HEK293 (cell line): ENCODE measurements around the gene LDLRAD3.

ENCODE experiments used
- CTCF ChIA-PET: fragments of 350-600 bp; formaldehyde crosslinking; extraction: SDS; loops from one replicate; lab custom pipeline; 2021; ENCODE audit warnings: antibody characterized with exemption; lab: Yijun Ruan, JAX
- POLR2A ChIA-PET: fragments of 300-600 bp; formaldehyde crosslinking; extraction: SDS; loops from one replicate; lab custom pipeline; 2020; ENCODE audit warnings: antibody characterized with exemption, inconsistent platforms; lab: Yijun Ruan, JAX
- H3K27ac ChIP-seq: fragments of 200-500 bp; sonication (Bioruptor generic); 2 replicates; pipeline ENCODE4 v1.5.1; 2014; ENCODE audit warnings: low read depth, low read length, control low read depth, inconsistent platforms; ENCODE audit errors: extremely low read depth
- H3K36me3 ChIP-seq, 2 experiments: fragments of 200-500 bp in 1 of 2; sonication (Bioruptor generic) in 1 of 2; 1 replicate in 1 of 2; 2 replicates in 1 of 2; pipeline ENCODE4 v1.5.1; 2014 to 2017; ENCODE audit warnings: inconsistent platforms in 2 of 2, low read length in 2 of 2; ENCODE audit not compliant: control insufficient read depth in 2 of 2, insufficient read depth in 1 of 2
- H3K4me1 ChIP-seq: fragments of 200-500 bp; sonication (Bioruptor generic); 2 replicates; pipeline ENCODE4 v1.5.1; 2014; ENCODE audit warnings: mild to moderate bottlenecking, low read length, inconsistent platforms; ENCODE audit not compliant: control insufficient read depth, insufficient read depth
- H3K4me3 ChIP-seq: 2 replicates; pipeline ENCODE4 v1.5.1; 2011; ENCODE audit warnings: low read depth, mild to moderate bottlenecking, control low read depth, low read length, moderate library complexity
- H3K9me3 ChIP-seq: fragments of 200-500 bp; sonication (Bioruptor generic); 2 replicates; pipeline ENCODE4 v1.5.1; 2014; ENCODE audit warnings: low read depth, low read length, inconsistent platforms; ENCODE audit not compliant: control insufficient read depth, insufficient read depth
- GLIS2 ChIP-seq: fragments of 450-650 bp; formaldehyde crosslinking; IDR thresholded peaks from 2 replicates; pipeline ENCODE4 v1.5.1; 2016; ENCODE audit warnings: missing biosample characterization, missing genetic modification characterization
- OSR2 ChIP-seq: fragments of 450-650 bp; formaldehyde crosslinking; IDR thresholded peaks from 2 replicates; pipeline ENCODE4 v1.5.1; 2016; ENCODE audit warnings: missing biosample characterization, missing genetic modification characterization
- REPIN1 ChIP-seq: fragments of 450-650 bp; formaldehyde crosslinking; IDR thresholded peaks from 2 replicates; pipeline ENCODE4 v1.5.1; 2017; ENCODE audit warnings: missing biosample characterization, missing genetic modification characterization, low read depth
- SCRT2 ChIP-seq: fragments of 450-650 bp; formaldehyde crosslinking; IDR thresholded peaks from 2 replicates; pipeline ENCODE4 v1.5.1; 2016; ENCODE audit warnings: missing biosample characterization, missing genetic modification characterization
- YY1 ChIP-seq: fragments of 450-650 bp; formaldehyde crosslinking; IDR thresholded peaks from 2 replicates; pipeline ENCODE4 v1.5.1; 2018; ENCODE audit warnings: missing biosample characterization, missing genetic modification characterization
- ZFHX2 ChIP-seq: fragments of 450-650 bp; formaldehyde crosslinking; conservative IDR thresholded peaks from 2 replicates; pipeline ENCODE4 v1.5.1; 2016; ENCODE audit warnings: missing biosample characterization, missing genetic modification characterization
- ZFP3 ChIP-seq: fragments of 450-650 bp; formaldehyde crosslinking; IDR thresholded peaks from 2 replicates; pipeline ENCODE4 v1.5.1; 2016; ENCODE audit warnings: low read depth, missing biosample characterization, missing genetic modification characterization
- ZFP69B ChIP-seq: fragments of 450-650 bp; formaldehyde crosslinking; IDR thresholded peaks from 2 replicates; pipeline ENCODE4 v1.5.1; 2016; ENCODE audit warnings: missing biosample characterization, missing genetic modification characterization
- ZNF140 ChIP-seq: fragments of 450-650 bp; formaldehyde crosslinking; IDR thresholded peaks from 2 replicates; pipeline ENCODE4 v1.5.1; 2016; ENCODE audit warnings: missing biosample characterization, missing genetic modification characterization
- ZNF302 ChIP-seq: fragments of 450-650 bp; formaldehyde crosslinking; IDR thresholded peaks from 2 replicates; pipeline ENCODE4 v1.5.1; 2016; ENCODE audit warnings: missing biosample characterization, missing genetic modification characterization, low read depth
- ZNF529 ChIP-seq: fragments of 450-650 bp; formaldehyde crosslinking; IDR thresholded peaks from 2 replicates; pipeline ENCODE4 v1.5.1; 2017; ENCODE audit warnings: missing genetic modification characterization, missing biosample characterization; ENCODE audit not compliant: insufficient replicate concordance
- ZNF560 ChIP-seq: fragments of 450-650 bp; formaldehyde crosslinking; IDR thresholded peaks from 2 replicates; pipeline ENCODE4 v1.5.1; 2017; ENCODE audit warnings: missing biosample characterization, missing genetic modification characterization, borderline replicate concordance
- ZNF585B ChIP-seq: fragments of 450-650 bp; formaldehyde crosslinking; IDR thresholded peaks from 2 replicates; pipeline ENCODE4 v1.5.1; 2016; ENCODE audit warnings: missing biosample characterization, missing genetic modification characterization
- ZNF624 ChIP-seq: fragments of 450-650 bp; formaldehyde crosslinking; IDR thresholded peaks from 2 replicates; pipeline ENCODE4 v1.5.1; 2017; ENCODE audit warnings: missing biosample characterization, missing genetic modification characterization
- ZNF747 ChIP-seq: fragments of 450-650 bp; formaldehyde crosslinking; IDR thresholded peaks from 2 replicates; pipeline ENCODE4 v1.5.1; 2016; ENCODE audit warnings: missing biosample characterization, missing genetic modification characterization
- ZNF791 ChIP-seq: fragments of 450-650 bp; formaldehyde crosslinking; IDR thresholded peaks from 2 replicates; pipeline ENCODE4 v1.5.1; 2016; ENCODE audit warnings: missing biosample characterization, missing genetic modification characterization
- TF ChIP-seq, protein P1 (sequence below): fragments of 450-650 bp; formaldehyde crosslinking; IDR thresholded peaks from 2 replicates; pipeline ENCODE4 v1.5.1; 2017; ENCODE audit warnings: missing biosample characterization, mild to moderate bottlenecking, missing genetic modification characterization, moderate library complexity
- TF ChIP-seq, protein P2 (sequence below): fragments of 450-650 bp; formaldehyde crosslinking; IDR thresholded peaks from 2 replicates; pipeline ENCODE4 v1.5.0; 2017; ENCODE audit warnings: missing biosample characterization, missing genetic modification characterization, borderline replicate concordance
- TF ChIP-seq, protein P3 (sequence below): fragments of 450-650 bp; formaldehyde crosslinking; IDR thresholded peaks from 2 replicates; pipeline ENCODE4 v1.5.1; 2016; ENCODE audit warnings: missing biosample characterization, missing genetic modification characterization
- TF ChIP-seq, protein P4 (sequence below): fragments of 450-650 bp; formaldehyde crosslinking; IDR thresholded peaks from 2 replicates; pipeline ENCODE4 v1.5.1; 2016; ENCODE audit warnings: missing biosample characterization, missing genetic modification characterization, borderline replicate concordance
- TF ChIP-seq, protein P5 (sequence below): fragments of 450-650 bp; formaldehyde crosslinking; IDR thresholded peaks from 2 replicates; pipeline ENCODE4 v1.5.1; 2016; ENCODE audit warnings: missing biosample characterization, missing genetic modification characterization, borderline replicate concordance
- TF ChIP-seq, protein P6 (sequence below): fragments of 450-650 bp; formaldehyde crosslinking; IDR thresholded peaks from 2 replicates; pipeline ENCODE4 v1.5.1; 2017; ENCODE audit warnings: missing biosample characterization, missing genetic modification characterization

LDLRAD3 gene

DNA sequence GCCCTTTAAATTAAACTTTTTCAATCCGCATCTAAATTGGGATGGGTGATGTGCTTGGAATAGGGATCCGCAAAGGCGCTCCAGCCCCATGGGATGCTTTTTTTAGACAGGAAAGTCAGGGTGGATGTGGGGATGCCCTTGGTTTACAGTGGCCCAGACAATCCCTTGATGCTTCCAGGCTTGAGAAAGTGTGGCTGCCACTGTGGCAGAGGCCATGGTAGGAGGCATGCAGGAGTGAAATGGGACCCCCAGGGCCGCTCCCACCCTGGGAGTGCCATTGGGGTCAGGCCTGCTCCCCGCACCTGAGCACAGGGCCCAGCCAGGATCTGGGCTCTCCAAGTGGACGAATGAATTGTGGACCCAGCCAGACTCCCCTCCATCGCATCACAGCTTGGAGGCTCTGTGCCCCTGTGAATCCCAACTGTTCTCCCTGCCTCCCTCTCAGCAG lies 269.6 kb downstream of the LDLRAD3 start (continued):
- TF ChIP-seq, protein P1, sequence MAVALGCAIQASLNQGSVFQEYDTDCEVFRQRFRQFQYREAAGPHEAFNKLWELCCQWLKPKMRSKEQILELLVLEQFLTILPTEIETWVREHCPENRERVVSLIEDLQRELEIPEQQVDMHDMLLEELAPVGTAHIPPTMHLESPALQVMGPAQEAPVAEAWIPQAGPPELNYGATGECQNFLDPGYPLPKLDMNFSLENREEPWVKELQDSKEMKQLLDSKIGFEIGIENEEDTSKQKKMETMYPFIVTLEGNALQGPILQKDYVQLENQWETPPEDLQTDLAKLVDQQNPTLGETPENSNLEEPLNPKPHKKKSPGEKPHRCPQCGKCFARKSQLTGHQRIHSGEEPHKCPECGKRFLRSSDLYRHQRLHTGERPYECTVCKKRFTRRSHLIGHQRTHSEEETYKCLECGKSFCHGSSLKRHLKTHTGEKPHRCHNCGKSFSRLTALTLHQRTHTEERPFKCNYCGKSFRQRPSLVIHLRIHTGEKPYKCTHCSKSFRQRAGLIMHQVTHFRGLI (tag by site-specific recombination): no peak
- TF ChIP-seq ZNF140 (tag by site-specific recombination) (no peak), REPIN1 (tag by site-specific recombination) (no peak), ZFHX2 (tag by site-specific recombination) (no peak)
- TF ChIP-seq, protein P2, sequence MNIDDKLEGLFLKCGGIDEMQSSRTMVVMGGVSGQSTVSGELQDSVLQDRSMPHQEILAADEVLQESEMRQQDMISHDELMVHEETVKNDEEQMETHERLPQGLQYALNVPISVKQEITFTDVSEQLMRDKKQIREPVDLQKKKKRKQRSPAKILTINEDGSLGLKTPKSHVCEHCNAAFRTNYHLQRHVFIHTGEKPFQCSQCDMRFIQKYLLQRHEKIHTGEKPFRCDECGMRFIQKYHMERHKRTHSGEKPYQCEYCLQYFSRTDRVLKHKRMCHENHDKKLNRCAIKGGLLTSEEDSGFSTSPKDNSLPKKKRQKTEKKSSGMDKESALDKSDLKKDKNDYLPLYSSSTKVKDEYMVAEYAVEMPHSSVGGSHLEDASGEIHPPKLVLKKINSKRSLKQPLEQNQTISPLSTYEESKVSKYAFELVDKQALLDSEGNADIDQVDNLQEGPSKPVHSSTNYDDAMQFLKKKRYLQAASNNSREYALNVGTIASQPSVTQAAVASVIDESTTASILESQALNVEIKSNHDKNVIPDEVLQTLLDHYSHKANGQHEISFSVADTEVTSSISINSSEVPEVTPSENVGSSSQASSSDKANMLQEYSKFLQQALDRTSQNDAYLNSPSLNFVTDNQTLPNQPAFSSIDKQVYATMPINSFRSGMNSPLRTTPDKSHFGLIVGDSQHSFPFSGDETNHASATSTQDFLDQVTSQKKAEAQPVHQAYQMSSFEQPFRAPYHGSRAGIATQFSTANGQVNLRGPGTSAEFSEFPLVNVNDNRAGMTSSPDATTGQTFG: no peak
- TF ChIP-seq, all 188 proteins: peak for 0

DNA sequence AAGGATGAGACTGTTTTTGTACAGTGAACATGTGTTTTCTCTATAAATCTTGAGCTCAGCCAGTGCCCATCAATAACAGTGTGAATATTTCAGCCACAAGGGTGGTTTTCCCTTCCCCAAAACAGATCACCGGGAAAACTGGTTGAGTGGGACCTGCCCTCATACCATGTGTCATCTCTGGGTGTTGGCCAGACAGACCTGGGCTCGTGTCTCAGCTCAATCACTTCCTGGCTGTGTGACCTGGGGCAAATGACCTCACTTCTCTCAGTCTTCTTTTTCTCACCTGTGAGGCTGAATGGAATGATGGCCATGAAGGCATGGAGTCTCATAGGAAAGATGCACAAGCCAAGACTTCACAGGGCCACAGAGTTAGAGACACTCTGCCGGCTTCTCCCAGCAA lies 270.6 kb downstream of the LDLRAD3 start:
- Histone ChIP-seq H3K4me1 (no peaks in the 10 kb centered on the region), H3K9me3 (no peaks in the 10 kb centered on the region), H3K4me3 (no peak overlapping the region), H3K36me3 (no peaks in the 10 kb centered on the region), H3K27ac (no peak overlapping the region)
- ChIA-PET CTCF (interaction anchor here (0.5 kb wide), 1 partner anchor 669 kb away, joined by 3 read pairs; no protein-coding TSS in a partner anchor), POLR2A (no interaction called here)
- no peak for TF ChIP-seq YY1 (tag by site-specific recombination)
- no peak for TF ChIP-seq ZNF791 (tag by site-specific recombination)
- TF ChIP-seq ZNF585B (tag by site-specific recombination): no peak
- TF ChIP-seq ZFP69B (tag by site-specific recombination): no peak
- TF ChIP-seq ZNF302 (tag by site-specific recombination): no peak
- TF ChIP-seq, protein P3, sequence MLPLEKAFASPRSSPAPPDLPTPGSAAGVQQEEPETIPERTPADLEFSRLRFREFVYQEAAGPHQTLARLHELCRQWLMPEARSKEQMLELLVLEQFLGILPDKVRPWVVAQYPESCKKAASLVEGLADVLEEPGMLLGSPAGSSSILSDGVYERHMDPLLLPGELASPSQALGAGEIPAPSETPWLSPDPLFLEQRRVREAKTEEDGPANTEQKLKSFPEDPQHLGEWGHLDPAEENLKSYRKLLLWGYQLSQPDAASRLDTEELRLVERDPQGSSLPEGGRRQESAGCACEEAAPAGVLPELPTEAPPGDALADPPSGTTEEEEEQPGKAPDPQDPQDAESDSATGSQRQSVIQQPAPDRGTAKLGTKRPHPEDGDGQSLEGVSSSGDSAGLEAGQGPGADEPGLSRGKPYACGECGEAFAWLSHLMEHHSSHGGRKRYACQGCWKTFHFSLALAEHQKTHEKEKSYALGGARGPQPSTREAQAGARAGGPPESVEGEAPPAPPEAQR (tag by site-specific recombination): no peak
- TF ChIP-seq ZNF560 (tag by site-specific recombination): no peak
- TF ChIP-seq ZNF747 (tag by site-specific recombination): no peak
- TF ChIP-seq, protein P4, sequence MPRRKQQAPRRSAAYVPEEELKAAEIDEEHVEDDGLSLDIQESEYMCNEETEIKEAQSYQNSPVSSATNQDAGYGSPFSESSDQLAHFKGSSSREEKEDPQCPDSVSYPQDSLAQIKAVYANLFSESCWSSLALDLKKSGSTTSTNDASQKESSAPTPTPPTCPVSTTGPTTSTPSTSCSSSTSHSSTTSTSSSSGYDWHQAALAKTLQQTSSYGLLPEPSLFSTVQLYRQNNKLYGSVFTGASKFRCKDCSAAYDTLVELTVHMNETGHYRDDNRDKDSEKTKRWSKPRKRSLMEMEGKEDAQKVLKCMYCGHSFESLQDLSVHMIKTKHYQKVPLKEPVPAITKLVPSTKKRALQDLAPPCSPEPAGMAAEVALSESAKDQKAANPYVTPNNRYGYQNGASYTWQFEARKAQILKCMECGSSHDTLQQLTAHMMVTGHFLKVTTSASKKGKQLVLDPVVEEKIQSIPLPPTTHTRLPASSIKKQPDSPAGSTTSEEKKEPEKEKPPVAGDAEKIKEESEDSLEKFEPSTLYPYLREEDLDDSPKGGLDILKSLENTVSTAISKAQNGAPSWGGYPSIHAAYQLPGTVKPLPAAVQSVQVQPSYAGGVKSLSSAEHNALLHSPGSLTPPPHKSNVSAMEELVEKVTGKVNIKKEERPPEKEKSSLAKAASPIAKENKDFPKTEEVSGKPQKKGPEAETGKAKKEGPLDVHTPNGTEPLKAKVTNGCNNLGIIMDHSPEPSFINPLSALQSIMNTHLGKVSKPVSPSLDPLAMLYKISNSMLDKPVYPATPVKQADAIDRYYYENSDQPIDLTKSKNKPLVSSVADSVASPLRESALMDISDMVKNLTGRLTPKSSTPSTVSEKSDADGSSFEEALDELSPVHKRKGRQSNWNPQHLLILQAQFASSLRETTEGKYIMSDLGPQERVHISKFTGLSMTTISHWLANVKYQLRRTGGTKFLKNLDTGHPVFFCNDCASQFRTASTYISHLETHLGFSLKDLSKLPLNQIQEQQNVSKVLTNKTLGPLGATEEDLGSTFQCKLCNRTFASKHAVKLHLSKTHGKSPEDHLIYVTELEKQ (tag by site-specific recombination): no peak
- TF ChIP-seq, protein P5, sequence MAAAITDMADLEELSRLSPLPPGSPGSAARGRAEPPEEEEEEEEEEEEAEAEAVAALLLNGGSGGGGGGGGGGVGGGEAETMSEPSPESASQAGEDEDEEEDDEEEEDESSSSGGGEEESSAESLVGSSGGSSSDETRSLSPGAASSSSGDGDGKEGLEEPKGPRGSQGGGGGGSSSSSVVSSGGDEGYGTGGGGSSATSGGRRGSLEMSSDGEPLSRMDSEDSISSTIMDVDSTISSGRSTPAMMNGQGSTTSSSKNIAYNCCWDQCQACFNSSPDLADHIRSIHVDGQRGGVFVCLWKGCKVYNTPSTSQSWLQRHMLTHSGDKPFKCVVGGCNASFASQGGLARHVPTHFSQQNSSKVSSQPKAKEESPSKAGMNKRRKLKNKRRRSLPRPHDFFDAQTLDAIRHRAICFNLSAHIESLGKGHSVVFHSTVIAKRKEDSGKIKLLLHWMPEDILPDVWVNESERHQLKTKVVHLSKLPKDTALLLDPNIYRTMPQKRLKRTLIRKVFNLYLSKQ (tag by site-specific recombination): no peak
- TF ChIP-seq ZNF140 (tag by site-specific recombination): no peak
- no peak for TF ChIP-seq ZNF529 (tag by site-specific recombination)
- TF ChIP-seq, protein P6, sequence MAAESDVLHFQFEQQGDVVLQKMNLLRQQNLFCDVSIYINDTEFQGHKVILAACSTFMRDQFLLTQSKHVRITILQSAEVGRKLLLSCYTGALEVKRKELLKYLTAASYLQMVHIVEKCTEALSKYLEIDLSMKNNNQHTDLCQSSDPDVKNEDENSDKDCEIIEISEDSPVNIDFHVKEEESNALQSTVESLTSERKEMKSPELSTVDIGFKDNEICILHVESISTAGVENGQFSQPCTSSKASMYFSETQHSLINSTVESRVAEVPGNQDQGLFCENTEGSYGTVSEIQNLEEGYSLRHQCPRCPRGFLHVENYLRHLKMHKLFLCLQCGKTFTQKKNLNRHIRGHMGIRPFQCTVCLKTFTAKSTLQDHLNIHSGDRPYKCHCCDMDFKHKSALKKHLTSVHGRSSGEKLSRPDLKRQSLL (tag by site-specific recombination): no peak
- no peak for TF ChIP-seq GLIS2 (tag by site-specific recombination)
- TF ChIP-seq ZFP3: no peak
- TF ChIP-seq, protein P2: no peak
- TF ChIP-seq ZNF624 (tag by site-specific recombination): no peak
- no peak for TF ChIP-seq OSR2 (tag by site-specific recombination)
- TF ChIP-seq SCRT2 (tag by site-specific recombination): no peak
